Caco-2 (cell line): ENCODE measurements around the gene PPARG. TPM values are rescaled to one million over a fixed set of nuclear protein-coding genes. Genes with fewer than 3 reads are reported as not detected.

Experiments
- BruUV-seq: library from RNA; stranded (reverse); fragments of 400-500 nt; replicated peaks from 2 replicates; lab custom pipeline; 2021; lab: Mats Ljungman, UMichigan
- CTCF ChIA-PET: fragments of 300-600 bp; sonication (Branson Sonifier 250); formaldehyde crosslinking; loops from one replicate; lab custom pipeline; 2022; ENCODE audit warnings: antibody characterized with exemption; lab: Charles Lee
- POLR2A ChIA-PET: fragments of 300-600 bp; sonication (Branson Sonifier 250); formaldehyde crosslinking; loops from one replicate; lab custom pipeline; 2022; ENCODE audit warnings: antibody characterized with exemption; lab: Charles Lee
- DNase-seq, 2 experiments: peaks; one replicate each; pipeline versions ENCODE4 v3.0.0 to v3.0.0-alpha.2; 2020 to 2022
- H3K27me3 ChIP-seq: replicated peaks from 2 replicates; pipeline ENCODE4 v1.6.0; 2011; ENCODE audit warnings: low read length; ENCODE audit not compliant: control insufficient read depth, insufficient read depth
- H3K36me3 ChIP-seq: 2 replicates; pipeline ENCODE4 v1.5.1; 2011; ENCODE audit warnings: low read length; ENCODE audit not compliant: control insufficient read depth, insufficient read depth
- H3K4me1 ChIP-seq: fragments of 250-450 bp; sonication (Bioruptor Pico); 2 replicates; pipeline ENCODE4 v1.5.1; 2020; ENCODE audit warnings: mild to moderate bottlenecking
- H3K4me3 ChIP-seq: 2 replicates; pipeline ENCODE4 v1.5.1; 2011; ENCODE audit warnings: low read depth, mild to moderate bottlenecking, control low read depth, low read length
- H3K9me3 ChIP-seq: fragments of 250-450 bp; sonication (Bioruptor Pico); 2 replicates; pipeline ENCODE4 v1.5.1; 2020; ENCODE audit warnings: mild to moderate bottlenecking, moderate library complexity
- H3K27ac Mint-ChIP-seq: one replicate; pipeline ENCODE4 v1.8.0; 2022; ENCODE audit warnings: mixed read lengths; ENCODE audit not compliant: unreplicated experiment
- H3K27me3 Mint-ChIP-seq: one replicate; pipeline ENCODE4 v1.8.0; 2022; ENCODE audit warnings: mixed read lengths; ENCODE audit not compliant: insufficient read depth, unreplicated experiment
- H3K36me3 Mint-ChIP-seq: one replicate; pipeline ENCODE4 v1.8.0; 2022; ENCODE audit warnings: mild to moderate bottlenecking, mixed read lengths; ENCODE audit not compliant: insufficient read depth, unreplicated experiment
- H3K4me1 Mint-ChIP-seq: one replicate; pipeline ENCODE4 v1.8.0; 2022; ENCODE audit warnings: low read depth, mixed read lengths; ENCODE audit not compliant: unreplicated experiment
- H3K4me3 Mint-ChIP-seq: one replicate; pipeline ENCODE4 v1.8.0; 2022; ENCODE audit warnings: mild to moderate bottlenecking, moderate library complexity, mixed read lengths; ENCODE audit not compliant: unreplicated experiment
- H3K9me3 Mint-ChIP-seq: one replicate; pipeline ENCODE4 v1.8.0; 2022; ENCODE audit warnings: mixed read lengths; ENCODE audit not compliant: unreplicated experiment
- intact Hi-C: fragments of 100-400 bp; cut with micrococcal nuclease; formaldehyde crosslinking; loops from one replicate; pipeline ENCODE4 v1.10.0; 2022; ENCODE audit not compliant: unreplicated experiment
- total RNA-seq: library from RNA; stranded (reverse); gene quantifications from 2 replicates; pipeline ENCODE4 v1.2.3, GENCODE V29; 2022
- TF ChIP-seq, protein P1 (sequence below), 2 experiments: fragments of 200-600 bp in 1 of 2; IDR thresholded peaks; 1 replicate in 1 of 2; 2 replicates in 1 of 2; pipeline versions ENCODE4 v1.5.1 to v1.8.0; 2011 to 2022; ENCODE audit warnings: antibody characterized with exemption in 1 of 2, control low read depth in 1 of 2, inconsistent platforms in 1 of 2, low read depth in 1 of 2, low read length in 1 of 2, mild to moderate bottlenecking in 1 of 2, moderate library complexity in 1 of 2; ENCODE audit not compliant: insufficient read depth in 1 of 2, severe bottlenecking in 1 of 2, unreplicated experiment in 1 of 2

Gene PPARG
- total RNA-seq, 1 experiment from 2014 or later, result 15.6 TPM

DNA sequence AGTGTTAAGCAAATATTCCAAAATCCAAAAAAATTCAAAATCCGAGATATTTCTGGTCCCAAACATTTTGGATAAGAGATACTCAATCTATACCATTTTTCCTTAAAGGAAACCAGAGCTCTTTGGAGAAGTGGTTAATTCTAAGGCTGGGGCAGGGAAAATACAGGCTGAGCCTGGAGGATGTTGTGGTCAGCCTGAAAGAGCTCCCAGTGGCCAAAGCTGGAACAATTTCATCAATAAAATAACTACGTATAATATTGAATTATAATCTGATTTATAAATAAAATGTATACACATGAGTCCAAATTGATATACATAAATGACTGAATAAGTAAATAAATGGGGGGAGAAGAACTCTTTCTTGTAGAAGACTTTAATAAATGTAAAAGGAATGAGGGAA lies 24.6 kb downstream of the PPARG start:
- Histone ChIP-seq H3K36me3 (no peaks in the 10 kb centered on the region), H3K4me3 (no peak overlapping the region), H3K4me1 (peaks cover 17% of the 10 kb centered on the region), H3K27me3 (no peaks in the 10 kb centered on the region), H3K9me3 (no peaks in the 10 kb centered on the region)
- no peaks in the 10 kb centered on the region for H3K27me3 Mint-ChIP-seq
- intact Hi-C loops, result no loop called here
- BruUV-seq, result no TSS peak
- ChIA-PET CTCF (no interaction called here), POLR2A (no interaction called here)
- no peak overlapping the region for H3K4me3 Mint-ChIP-seq
- H3K4me1 Mint-ChIP-seq, result peaks cover 23% of the 10 kb centered on the region
- H3K27ac Mint-ChIP-seq, result no peak overlapping the region
- no peaks in the 10 kb centered on the region for H3K36me3 Mint-ChIP-seq
- DNase-seq, result no peak
- H3K9me3 Mint-ChIP-seq, result peaks cover 3% of the 10 kb centered on the region
- TF ChIP-seq, protein P1, sequence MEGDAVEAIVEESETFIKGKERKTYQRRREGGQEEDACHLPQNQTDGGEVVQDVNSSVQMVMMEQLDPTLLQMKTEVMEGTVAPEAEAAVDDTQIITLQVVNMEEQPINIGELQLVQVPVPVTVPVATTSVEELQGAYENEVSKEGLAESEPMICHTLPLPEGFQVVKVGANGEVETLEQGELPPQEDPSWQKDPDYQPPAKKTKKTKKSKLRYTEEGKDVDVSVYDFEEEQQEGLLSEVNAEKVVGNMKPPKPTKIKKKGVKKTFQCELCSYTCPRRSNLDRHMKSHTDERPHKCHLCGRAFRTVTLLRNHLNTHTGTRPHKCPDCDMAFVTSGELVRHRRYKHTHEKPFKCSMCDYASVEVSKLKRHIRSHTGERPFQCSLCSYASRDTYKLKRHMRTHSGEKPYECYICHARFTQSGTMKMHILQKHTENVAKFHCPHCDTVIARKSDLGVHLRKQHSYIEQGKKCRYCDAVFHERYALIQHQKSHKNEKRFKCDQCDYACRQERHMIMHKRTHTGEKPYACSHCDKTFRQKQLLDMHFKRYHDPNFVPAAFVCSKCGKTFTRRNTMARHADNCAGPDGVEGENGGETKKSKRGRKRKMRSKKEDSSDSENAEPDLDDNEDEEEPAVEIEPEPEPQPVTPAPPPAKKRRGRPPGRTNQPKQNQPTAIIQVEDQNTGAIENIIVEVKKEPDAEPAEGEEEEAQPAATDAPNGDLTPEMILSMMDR (IDR thresholded peaks at IDR 0.05; ENCODE audit: insufficient read depth in 1 of 2, low read depth in 1 of 2, low read length in 1 of 2, severe bottlenecking in 1 of 2, unreplicated experiment in 1 of 2), result no peak

DNA sequence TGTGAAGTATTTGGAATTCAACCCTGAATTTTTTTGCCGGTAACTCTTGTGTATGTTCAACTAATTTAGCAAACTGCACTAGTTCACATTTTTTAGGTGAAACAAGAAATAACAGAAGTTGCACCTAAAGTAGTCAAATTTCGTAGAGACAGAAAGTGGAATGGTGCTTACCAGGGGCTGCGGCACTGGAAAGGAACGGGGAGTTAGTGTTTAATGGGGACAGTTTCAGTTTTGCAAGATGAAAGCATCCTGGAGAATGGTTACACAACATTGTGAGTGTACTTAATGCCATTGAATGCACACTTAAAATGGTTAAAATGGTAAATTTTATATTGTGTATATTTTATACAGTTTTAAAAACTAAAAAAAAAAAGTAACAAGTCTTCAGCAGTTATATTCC lies 27.4 kb downstream of the PPARG start:
- Mint-ChIP-seq H3K4me3 (peak overlapping the region; percentile 42), H3K4me1 (peaks cover 19% of the 10 kb centered on the region), H3K27me3 (no peaks in the 10 kb centered on the region), H3K36me3 (no peaks in the 10 kb centered on the region), H3K27ac (no peak overlapping the region), H3K9me3 (no peaks in the 10 kb centered on the region)
- Histone ChIP-seq H3K36me3 (no peaks in the 10 kb centered on the region), H3K4me3 (no peak overlapping the region), H3K4me1 (peaks cover 17% of the 10 kb centered on the region), H3K9me3 (no peaks in the 10 kb centered on the region), H3K27me3 (no peaks in the 10 kb centered on the region)
- no TSS peak for BruUV-seq
- POLR2A ChIA-PET, result no interaction called here
- TF ChIP-seq, protein P1 (IDR thresholded peaks at IDR 0.05; ENCODE audit: insufficient read depth in 1 of 2, low read depth in 1 of 2, low read length in 1 of 2, severe bottlenecking in 1 of 2, unreplicated experiment in 1 of 2), result no peak
- no peak for DNase-seq
- intact Hi-C loops, result no loop called here
- CTCF ChIA-PET, result no interaction called here

GRCh38 chr3:12316729-12317351 lies 28.0 kb downstream of the PPARG start:
- TF ChIP-seq, protein P1 (IDR thresholded peaks at IDR 0.05; ENCODE audit: insufficient read depth in 1 of 2, low read depth in 1 of 2, low read length in 1 of 2, severe bottlenecking in 1 of 2, unreplicated experiment in 1 of 2), result no peak
- intact Hi-C loops, result no loop called here
- DNase-seq, result no peak
- POLR2A ChIA-PET, result no interaction called here
- no peak overlapping the region for H3K4me3 ChIP-seq
- BruUV-seq, result no TSS peak
- H3K27me3 ChIP-seq, result no peaks in the 10 kb centered on the region
- Mint-ChIP-seq H3K9me3 (no peaks in the 10 kb centered on the region), H3K36me3 (no peaks in the 10 kb centered on the region), H3K27me3 (no peaks in the 10 kb centered on the region), H3K4me3 (peak overlapping the region; percentile 34), H3K27ac (no peak overlapping the region), H3K4me1 (peaks cover 19% of the 10 kb centered on the region)
- H3K36me3 ChIP-seq, result no peaks in the 10 kb centered on the region
- H3K4me1 ChIP-seq, result peaks cover 17% of the 10 kb centered on the region
- CTCF ChIA-PET, result no interaction called here
- H3K9me3 ChIP-seq, result no peaks in the 10 kb centered on the region
